ENCODE measurements around the gene MCL1.
"Not testable (repeated sequence)": the region's sequence is repeated elsewhere in the genome, so short reads cannot be mapped to it uniquely, and the experiment has no call there.

MCL1 gene

DNA sequence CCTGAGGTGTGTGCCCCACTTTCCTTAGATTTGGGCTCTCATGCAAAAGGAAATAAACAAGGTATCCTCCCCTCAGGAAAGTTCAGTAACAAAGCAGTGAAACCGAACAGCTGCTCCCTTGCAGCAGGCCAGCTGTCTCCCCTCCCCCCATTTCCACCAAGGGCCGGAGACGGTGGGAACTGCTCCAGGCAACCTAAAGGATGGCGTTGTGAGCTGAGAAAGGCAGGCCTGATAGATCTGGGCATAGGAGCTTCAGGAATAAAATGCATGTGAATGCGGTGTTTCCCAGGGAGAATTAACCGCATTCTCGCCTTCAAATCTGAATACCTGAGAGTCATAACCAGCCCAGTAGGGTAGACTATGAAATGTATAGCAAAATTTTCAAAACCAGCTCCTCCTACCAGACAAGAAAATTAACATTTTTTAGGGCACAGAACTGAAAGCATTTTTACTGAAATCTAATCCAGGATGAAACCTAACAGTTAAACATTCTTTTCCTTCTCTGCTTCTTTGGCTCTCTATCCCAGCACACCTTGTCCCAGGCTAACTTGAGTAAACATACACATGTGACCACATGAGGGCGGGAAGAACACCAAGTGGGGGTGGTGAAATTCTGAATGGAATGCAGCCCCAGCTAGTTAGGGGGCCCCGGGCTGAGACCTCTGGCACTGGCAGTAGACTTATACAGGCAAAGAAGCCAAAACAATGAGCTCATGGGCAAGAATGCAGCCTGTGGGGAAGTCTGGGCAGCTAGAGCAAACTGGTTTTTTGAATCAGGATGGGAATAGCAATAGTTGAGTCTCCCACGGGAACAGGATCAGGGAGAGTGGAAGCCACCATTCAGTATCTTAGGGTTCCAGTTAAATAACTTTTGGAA is 11.5 kb downstream of the MCL1 start:
- DNase-seq = no peak

DNA sequence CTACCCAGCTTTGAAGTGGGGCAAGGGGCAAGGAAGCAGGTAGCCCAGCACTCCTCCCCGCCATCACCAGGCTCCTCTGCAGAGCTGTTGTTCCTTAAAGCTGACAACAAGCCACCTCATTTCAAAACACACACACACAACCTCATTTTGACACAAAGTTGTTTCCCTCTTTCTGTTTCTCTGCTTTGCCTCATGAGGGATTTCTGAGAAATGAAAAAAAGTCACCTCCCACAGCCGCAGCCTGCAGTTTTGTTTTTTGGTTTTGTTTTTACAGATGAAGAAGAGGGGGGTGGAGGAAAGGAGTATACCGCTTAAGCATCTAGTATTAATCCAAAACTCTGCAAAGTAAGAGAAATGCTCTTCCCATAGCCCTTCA is 12.1 kb downstream of the MCL1 start:
- DNase-seq = no peak

DNA sequence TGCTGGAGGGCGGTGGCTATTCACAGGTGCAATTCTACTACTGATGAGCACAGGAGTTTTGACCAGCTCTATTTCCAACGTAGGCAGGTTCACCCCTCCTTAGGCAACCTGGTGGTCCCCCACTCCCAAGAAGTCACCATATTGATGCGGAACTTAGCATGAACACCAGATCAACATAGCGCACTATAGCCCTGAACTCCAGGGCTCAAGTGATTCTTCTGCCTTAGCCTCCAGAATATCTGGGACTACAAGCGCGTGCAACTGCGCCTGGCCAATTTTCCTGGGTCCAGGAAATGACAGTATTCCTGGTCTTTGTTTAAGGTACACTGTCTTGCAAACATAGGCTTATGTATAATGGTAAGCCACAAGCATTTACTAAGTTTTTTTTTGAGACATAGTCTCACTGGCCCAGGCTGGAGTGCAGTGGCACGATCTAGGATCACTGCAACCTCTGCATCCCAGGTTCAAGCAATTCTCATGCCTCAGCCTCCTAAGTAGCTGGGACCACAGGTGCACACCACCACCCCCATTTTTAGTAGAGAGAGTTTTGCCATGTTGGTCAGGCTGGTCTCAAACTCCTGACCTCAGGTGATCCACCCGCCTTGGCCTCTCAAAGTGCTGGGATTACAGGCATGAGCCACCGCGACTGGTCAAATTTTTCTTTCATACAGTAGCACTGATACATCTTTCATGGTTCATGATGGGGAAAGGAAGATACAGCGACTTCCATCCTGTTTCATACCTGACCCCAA is 12.6 kb downstream of the MCL1 start:
- no peak for DNase-seq

DNA sequence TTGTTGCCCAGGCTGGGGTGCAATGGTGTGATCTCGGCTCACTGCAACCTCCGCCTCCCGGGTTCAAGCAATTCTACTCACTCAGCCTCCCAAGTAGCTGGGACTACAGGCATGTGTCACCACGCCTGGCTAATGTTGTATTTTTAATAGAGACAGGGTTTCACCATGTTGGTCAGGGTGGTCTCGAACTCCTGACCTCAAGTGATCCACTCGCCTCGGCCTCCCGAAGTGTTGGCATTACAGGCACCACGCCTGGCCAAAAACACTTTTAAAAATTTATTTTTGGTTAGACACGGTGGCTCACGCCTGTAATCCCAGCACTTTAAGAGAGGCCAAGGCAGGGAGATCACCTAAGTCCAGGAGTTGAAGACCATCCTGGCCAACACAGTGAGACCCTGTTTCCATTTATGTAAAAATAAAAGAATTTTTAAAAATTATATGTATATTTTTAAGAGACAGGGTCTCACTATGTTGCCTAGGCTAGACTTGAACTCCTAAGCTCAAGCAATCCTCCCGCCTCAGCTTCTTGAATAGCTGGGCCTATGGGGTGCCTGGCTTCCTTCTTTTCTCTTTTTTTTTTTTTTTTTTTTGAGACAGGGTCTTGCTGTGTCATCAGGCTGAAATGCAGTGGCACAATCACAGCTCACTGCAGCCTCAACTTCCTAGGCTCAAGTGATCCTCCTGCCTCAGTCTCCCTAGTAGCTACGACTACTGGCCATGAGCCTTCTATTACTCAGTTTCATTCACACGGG is 14.0 kb downstream of the MCL1 start:
- not testable (repeated sequence) for DNase-seq

DNA sequence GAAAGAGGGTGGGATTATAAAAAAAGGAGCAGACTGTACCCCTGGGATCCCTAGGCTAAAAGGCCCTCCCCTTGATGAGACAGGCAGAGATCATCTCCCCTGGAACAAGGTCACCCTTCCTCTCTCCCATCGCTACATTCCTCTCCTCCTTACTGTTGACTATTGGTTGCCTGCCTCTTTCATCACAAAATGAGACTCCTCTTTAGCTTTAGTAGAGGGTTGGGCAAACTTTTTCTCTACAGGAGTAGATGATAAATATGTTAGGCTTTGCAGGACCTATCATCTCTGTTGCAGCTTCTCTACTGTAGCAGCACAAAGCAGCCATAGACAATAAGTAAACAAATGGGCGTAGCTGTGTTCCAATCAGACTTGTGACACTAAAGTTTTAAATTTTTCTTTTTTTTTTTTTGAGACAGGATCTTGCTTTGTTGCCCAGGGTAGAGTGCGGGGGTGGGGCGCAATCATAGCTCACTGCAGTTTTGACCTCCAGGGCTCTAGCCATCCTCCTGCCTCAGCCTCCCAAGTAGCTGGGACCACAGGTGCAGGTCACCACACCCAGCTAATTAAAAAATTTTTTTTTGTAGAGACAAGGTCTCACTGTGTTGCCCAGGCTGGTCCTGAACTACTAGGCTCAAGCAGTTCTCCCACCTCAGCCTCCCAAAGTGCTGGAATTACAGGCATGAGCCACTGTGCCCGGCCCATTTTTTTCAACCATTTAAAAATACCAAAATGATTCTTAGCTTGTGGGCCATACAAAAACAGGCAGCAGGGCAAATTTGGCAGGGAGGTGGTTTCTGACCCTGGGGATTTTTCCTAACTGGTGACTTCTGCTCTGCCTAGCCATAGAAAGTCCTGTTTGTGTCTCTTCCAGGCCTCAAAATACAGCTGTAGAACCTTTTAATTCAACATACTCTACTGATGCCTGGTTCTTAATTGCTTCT is 15.1 kb downstream of the MCL1 start:
- no peak for DNase-seq

DNA sequence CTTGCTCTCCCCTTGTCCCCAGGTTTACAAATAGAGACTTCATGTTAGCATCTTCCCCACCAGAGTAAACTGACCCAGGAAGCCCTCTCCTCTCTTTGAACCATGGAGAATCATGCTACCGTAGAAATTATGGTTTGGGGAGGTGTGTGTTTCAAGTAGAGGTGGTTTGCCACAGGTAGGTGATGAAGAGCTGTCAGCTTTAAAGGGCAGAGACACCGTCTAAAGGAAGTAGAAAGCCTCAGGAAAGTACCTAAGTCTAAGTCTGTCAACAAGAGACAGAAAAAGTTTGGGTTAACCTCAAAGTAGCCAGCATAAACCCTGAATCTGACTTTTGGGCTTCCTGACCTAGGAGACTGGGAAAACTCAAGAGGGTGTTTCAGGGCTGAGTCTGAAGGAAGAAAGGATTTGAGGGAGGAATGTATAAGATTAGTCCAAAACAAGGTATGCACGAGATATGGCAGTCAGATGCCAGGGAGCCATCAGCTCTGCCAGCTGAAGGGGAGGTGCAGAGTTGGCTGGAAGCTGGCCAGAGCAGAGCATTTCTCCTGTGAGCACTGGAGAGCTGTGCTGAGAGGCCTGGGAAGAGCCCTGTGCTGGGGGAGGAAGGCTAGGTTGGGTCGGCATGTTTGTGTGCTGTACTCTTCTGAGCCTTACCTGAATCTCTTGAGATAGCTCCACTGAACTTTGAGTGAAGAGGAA is 15.9 kb downstream of the MCL1 start:
- DNase-seq = no peak

DNA sequence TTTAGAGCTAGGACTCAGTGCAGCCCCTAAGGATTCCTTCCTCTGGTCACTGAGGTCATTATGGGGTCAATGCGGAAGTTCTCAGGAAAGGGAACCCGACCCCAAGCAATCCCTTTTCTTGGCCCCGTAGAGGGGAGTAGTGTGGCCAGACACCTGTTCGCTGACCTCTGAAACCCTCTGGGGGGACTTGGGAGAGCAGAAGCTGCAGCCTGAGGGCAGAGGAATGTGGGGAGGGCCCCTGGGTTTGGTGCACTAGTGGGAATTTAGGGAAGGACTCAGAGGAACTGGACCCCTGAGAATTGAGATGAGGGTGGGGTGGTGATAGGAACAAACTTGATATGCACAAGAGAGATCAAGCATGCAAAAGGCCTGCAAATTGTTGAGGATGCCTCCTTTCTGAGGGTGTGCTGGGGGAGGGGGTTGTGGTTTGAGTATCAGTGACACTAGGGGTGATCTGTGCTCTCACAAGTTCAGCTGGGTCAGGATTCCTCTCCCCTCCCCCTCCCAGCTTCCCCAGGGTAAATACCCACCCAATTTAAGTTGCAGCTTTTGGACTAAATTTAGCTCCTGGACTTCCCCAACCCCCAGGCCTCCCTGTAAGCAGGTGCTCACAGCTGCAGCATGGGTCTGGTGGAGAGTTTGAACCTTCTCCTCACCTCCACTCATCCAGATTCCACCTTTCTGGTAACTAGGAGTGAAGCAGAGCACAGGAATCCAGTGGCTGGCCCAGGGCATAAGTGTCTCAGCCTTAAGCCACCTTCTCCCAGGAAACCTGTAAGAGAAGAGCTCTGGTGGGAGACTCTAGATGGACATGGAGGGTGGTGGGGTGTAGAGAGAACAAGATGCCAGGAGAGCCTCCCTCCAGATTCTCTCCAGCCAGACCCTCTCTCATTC is 16.7 kb downstream of the MCL1 start:
- DNase-seq = no peak

DNA sequence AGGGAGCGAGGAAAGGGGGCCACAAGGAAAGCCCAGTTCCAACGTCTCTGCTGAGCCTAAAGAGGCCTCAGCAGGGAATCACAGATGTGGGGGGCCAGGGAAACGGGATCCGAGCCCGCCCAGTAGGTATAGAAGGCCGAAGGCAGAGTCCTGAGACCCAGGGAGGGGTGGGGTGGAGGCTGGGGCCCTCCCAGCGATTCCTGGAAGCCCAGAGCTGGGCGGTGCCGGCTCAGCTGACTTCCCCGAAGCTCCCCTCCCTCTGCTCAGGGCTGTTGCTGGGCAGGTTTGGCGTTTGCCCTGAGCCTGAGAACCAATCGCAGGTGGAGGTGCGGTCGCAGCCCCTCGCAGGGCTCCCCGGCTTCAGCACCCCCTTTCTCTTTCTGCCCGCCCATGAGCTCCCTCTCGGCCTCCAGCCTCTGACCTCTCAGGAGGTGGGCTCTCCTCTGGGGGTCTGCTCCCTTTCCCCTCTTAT is 17.4 kb downstream of the MCL1 start:
- DNase-seq = peak; percentile 65

DNA sequence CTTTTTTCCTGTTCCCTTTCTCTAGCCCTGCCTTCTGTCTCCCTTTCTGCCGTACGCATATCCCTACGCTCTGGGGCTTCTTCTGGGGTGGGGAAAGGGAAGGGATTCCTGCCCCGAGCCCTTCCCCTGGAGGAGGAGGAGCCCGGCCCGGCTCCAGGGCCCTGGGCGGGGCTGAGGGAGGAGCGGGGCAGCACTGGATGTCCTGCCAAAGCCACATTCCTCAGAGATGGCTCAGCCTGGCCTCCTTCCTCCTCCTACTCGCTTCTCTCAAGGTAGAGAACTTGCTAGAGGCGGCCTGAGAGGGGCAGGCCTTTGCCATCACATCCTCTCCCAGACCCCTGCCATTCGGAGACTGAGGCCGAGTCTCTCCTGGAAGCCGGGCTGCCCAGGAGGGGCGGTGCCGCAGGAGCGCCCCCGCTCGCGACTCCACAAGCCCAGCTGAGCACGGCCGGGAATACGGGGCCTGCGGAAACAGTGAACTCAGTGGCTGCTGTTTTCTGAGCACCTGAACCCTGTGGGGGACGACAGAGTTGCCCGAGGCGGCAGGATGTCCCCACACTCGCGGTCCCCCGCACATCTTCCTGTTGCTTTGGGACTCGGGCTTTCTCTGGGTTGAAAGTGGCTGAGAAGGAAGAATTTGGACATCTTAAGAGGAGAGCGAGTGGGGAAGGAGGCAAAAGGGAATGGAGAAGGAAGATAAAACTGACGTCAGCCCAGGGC is 18.0 kb downstream of the MCL1 start:
- DNase-seq = peak; percentile 76

DNA sequence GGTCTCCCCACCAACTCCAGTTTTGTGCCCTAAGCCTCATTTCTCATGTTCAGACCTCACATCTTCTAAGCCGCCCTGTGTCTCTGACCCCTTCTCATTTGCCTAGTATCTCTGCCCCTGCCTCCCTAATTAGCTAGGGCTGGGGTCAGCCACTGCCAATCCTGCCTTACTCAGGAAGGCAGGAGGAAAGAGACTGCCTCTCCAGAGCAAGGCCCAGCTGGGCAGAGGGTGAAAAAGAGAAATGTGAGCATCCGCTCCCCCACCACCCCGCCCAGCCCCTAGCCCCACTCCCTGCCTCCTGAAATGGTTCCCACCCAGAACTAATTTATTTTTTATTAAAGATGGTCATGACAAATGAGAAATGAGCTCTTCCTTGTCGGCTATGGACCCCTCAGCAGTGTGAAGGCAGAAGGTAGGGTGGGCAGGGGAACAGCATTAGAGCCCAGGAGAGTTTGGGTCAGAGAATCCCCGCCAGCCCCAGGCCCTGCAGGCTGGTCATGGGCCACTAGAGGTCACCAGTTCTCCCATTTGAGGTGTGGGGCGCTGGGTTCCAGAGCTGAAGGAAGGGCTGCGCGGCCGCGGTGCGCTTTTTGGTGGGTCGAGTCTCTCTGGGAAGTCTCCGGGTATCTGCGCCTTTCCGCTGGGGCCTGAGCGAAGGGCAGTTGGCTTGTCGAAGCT is 18.7 kb downstream of the MCL1 start:
- DNase-seq = peak; percentile 81

DNA sequence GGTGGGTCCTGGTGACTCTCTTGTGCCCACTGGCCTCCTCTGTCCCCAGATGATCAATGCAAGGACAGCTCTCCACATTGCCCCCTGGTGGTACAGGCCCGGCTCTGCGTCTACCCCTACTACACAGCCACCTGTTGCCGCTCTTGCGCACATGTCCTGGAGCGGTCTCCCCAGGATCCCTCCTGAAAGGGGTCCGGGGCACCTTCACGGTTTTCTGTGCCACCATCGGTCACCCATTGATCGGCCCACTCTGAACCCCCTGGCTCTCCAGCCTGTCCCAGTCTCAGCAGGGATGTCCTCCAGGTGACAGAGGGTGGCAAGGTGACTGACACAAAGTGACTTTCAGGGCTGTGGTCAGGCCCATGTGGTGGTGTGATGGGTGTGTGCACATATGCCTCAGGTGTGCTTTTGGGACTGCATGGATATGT is 19.4 kb downstream of the MCL1 start:
- peak; percentile 72 for DNase-seq

DNA sequence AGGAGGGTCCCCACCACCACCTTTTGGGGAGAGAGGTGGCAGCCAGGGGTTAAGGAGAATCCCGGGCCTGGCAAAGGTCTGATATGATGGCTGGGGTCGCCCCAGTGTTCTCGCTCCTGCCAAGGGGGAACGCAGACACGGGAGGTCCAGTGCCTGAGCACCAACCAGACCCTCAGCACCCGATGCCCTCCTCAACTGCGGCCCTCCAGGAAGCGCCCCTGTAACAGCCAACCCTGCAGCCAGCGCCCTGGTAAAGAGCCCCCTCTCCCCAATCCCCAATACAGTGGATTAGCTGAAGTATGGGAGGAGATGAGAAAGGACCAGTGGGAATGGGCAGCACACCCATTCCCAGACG is 19.8 kb downstream of the MCL1 start:
- DNase-seq = no peak

DNA sequence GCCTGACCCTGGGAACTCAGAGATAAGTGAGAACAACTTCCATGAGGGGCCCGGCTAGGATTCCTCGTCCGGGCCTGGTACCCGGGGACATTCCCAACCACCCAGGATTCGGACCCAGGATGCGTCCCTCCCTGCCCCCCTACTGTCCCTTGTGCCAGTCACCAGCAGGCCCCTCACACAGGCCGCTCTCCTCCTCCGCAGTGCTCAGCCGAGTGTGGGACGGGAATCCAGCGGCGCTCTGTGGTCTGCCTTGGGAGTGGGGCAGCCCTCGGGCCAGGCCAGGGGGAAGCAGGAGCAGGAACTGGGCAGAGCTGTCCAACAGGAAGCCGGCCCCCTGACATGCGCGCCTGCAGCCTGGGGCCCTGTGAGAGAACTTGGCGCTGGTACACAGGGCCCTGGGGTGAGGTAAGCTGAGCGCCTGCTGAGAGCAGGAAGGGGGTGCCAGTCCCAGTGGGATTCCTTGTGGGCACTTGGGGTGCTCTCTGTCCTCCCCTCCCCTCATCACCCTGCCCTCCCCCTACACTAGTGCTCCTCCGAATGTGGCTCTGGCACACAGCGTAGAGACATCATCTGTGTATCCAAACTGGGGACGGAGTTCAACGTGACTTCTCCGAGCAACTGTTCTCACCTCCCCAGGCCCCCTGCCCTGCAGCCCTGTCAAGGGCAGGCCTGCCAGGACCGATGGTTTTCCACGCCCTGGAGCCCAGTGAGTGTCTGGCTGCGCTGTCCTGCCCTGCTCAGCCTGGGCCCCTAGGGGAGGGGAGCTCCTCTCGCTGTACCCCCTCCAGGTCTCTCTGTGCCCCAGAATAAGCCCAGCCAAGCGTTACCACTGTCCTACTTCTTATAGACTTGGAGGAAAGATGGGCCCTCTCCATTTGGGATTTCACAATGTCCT is 20.4 kb downstream of the MCL1 start:
- no peak for DNase-seq

DNA sequence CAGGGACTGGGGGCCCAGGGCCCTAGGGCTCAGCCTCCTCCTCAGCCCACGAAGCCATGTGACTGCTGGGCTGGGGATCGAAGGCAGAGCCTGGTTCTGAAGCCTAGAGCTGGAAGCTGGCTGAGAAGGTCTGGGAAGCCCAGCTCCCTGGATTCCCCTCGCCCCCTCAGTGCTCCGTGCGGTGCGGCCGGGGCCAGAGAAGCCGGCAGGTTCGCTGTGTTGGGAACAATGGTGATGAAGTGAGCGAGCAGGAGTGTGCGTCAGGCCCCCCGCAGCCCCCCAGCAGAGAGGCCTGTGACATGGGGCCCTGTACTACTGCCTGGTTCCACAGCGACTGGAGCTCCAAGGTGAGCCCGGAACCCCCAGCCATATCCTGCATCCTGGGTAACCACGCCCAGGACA is 21.1 kb downstream of the MCL1 start:
- no peak for DNase-seq

DNA sequence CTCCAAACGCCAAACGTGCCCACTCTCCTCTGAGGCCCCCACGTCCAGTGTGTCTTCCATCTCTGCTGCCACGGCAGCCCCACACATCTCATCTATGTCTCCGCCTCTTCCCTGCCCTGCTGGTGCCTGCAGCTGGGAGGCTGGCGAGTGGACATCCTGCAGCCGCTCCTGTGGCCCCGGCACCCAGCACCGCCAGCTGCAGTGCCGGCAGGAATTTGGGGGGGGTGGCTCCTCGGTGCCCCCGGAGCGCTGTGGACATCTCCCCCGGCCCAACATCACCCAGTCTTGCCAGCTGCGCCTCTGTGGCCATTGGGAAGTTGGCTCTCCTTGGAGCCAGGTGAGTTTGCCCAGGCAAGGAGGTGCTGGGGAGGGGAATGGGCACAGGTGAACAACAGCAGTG is 21.6 kb downstream of the MCL1 start:
- no peak for DNase-seq

DNA sequence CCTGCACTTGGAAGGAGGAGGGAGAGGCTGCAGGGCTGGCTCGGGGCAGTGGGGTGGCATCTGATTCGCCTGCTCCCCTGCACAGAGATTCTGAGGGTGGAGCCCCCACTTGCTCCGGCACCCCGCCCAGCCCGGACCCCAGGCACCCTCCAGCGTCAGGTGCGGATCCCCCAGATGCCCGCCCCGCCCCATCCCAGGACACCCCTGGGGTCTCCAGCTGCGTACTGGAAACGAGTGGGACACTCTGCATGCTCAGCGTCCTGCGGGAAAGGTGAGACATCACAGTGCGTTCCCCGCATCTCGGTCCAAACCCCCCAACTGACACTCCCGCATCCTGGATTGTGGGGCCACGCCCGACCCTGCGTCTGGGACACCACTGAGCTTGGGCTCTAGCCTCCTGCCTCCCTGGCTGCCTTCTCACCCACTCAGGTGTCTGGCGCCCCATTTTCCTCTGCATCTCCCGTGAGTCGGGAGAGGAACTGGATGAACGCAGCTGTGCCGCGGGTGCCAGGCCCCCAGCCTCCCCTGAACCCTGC is 22.3 kb downstream of the MCL1 start:
- DNase-seq = no peak

DNA sequence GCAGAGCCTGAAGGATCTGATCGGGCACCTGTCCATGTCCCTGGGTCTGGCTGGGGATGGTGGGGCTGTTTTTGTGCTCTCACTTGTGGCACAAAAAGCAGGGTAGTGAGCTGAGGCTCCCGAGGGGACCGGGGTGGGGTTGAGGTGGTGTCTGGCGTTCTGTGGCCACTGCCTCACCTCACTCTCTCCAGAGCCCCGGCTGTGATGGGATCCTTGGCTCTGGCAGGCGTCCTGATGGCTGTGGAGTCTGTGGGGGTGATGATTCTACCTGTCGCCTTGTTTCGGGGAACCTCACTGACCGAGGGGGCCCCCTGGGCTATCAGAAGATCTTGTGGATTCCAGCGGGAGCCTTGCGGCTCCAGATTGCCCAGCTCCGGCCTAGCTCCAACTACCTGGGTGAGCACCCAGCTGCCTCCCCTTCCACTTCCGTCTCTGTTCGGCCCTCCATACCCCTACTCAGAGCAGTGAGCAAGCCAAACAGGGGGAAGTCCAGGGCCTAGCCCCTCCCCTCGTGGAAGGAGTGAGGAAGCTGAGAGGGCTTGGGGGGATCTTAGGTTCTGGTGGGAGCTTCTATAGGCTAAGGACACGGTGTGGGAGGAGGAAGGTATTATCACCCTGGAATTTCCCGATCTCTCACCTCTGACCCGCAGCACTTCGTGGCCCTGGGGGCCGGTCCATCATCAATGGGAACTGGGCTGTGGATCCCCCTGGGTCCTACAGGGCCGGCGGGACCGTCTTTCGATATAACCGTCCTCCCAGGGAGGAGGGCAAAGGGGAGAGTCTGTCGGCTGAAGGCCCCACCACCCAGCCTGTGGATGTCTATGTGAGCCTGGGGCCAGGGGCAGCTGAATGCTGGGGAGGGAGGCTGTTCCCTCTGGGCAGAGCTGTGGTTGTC is 23.2 kb downstream of the MCL1 start:
- no peak for DNase-seq

Data from NCI-H748 treated with DMSO at 0.1 percent for 48 hours (cell line).